ENCODE results near the gene ZCCHC2. TPM values are rescaled to one million over a fixed set of nuclear protein-coding genes. Genes with fewer than 3 reads are reported as not detected.

ZCCHC2 gene
- total and polyA plus RNA-seq, 2 of the 8 experiments (the other 6 are each of a cell fraction or from before 2014, with no cell fraction given) = 13.5 to 18.6 TPM

GRCh38 chr18:62571648-62572047 is 48.8 kb downstream of the ZCCHC2 start:
- H4K8ac ChIP-seq (ENCODE audit: extremely low read depth, insufficient read depth, low read length) = no peak overlapping the region
- no peak overlapping the region for H3K56ac ChIP-seq (replicated peaks; ENCODE audit: insufficient read length, low read depth, low read length)
- H3K79me1 ChIP-seq (ENCODE audit: low read depth, low read length) = no peaks in the 10 kb centered on the region; the same call in 1 of the 2 replicates
- no peak overlapping the region for H3K4me2 ChIP-seq (ENCODE audit: insufficient read depth in 1 of 2, low read depth in 2 of 2, low read length in 2 of 2)
- H3K4me1 ChIP-seq (replicated peaks in 1 of 4; ENCODE audit: control insufficient read depth in 3 of 4, insufficient read depth in 4 of 4, low read length in 3 of 4) = no peaks in the 10 kb centered on the region
- FAIRE-seq (no peak), DNase-seq (ENCODE audit: low read depth in 1 of 2, low spot score in 2 of 2) (no peak)
- no peak overlapping the region for H3K9ac ChIP-seq (replicated peaks in 1 of 4; ENCODE audit: extremely low read depth in 1 of 4, low read depth in 3 of 4, low read length in 3 of 4)
- no peak overlapping the region for H2BK12ac ChIP-seq (ENCODE audit: low read depth, low read length)
- ChIA-PET POLR2A (ENCODE audit: partially characterized antibody) (no interaction called here), CTCF (ENCODE audit: partially characterized antibody) (interaction anchor here (1.2 to 2.8 kb wide), 5 partner anchors 12 to 248 kb away, joined by 3 to 13 read pairs (median 10); no protein-coding TSS in a partner anchor)
- H3K4ac ChIP-seq (replicated peaks; ENCODE audit: insufficient read length, low read depth, low read length) = no peak overlapping the region
- no peak overlapping the region for H2BK5ac ChIP-seq (ENCODE audit: low read depth, low read length)
- H2BK15ac ChIP-seq (ENCODE audit: low read length) = no peak overlapping the region
- H2BK120ac ChIP-seq (replicated peaks; ENCODE audit: low read depth, low read length) = no peak overlapping the region
- H2AFZ ChIP-seq (ENCODE audit: low read length) = no peak overlapping the region
- no peak overlapping the region for H3K23ac ChIP-seq (ENCODE audit: insufficient read length)
- H3K18ac ChIP-seq (ENCODE audit: extremely low read depth, low read length) = no peak overlapping the region
- no peaks in the 10 kb centered on the region for H4K20me1 ChIP-seq (replicated peaks in 1 of 2; ENCODE audit: control insufficient read depth in 1 of 2, insufficient read depth in 2 of 2, low read length in 2 of 2)
- WGBS, 2 experiments (ENCODE audit: extremely low coverage in 1 of 2, insufficient coverage in 1 of 2, insufficient read length in 1 of 2, insufficient replicate concordance in 2 of 2, low coverage in 1 of 2, low lambda C conversion rate in 2 of 2, missing lambda C conversion rate in 1 of 2) = 87% methylated on average over 3 of the region's 3 CpGs; no CpG with 5 or more reads in 1 of the 2 experiments
- H3K36me3 ChIP-seq (ENCODE audit: control insufficient read depth in 2 of 4, insufficient read depth in 4 of 4, low read length in 3 of 4) = peaks cover 0 to 31% (median 9%) of the 10 kb centered on the region in 4 experiments; a peak in 5 of 8 replicates
- no peak overlapping the region for H2BK20ac ChIP-seq (ENCODE audit: low read length)
- H2AK5ac ChIP-seq (ENCODE audit: low read depth, low read length) = no peak overlapping the region
- no peaks in the 10 kb centered on the region for H3K23me2 ChIP-seq (ENCODE audit: low read depth, low read length)
- no peak overlapping the region for H4K5ac ChIP-seq (ENCODE audit: insufficient read length, low read depth, low read length)
- H3K9me3 ChIP-seq (ENCODE audit: insufficient read depth in 2 of 2, low read depth in 1 of 2, low read length in 1 of 2) = 0 out of 4 replicates have a peak, but pooled peaks cover 0 to 3% of the 10 kb centered on the region in 2 experiments
- H3K14ac ChIP-seq (ENCODE audit: insufficient read length) = no peak overlapping the region
- no peak overlapping the region for H3K27ac ChIP-seq (ENCODE audit: low read depth, low read length)
- H4K91ac ChIP-seq (replicated peaks; ENCODE audit: insufficient read length, low read length) = no peak overlapping the region
- no peaks in the 10 kb centered on the region for H3K27me3 ChIP-seq (replicated peaks in 1 of 4; ENCODE audit: control insufficient read depth in 3 of 4, extremely low read depth in 1 of 4, insufficient read depth in 3 of 4, low read length in 3 of 4)
- H3K79me2 ChIP-seq (ENCODE audit: control insufficient read depth in 1 of 2, insufficient read depth in 2 of 2, low read length in 2 of 2) = no peaks in the 10 kb centered on the region
- no peak overlapping the region for H3K4me3 ChIP-seq (ENCODE audit: extremely low read depth in 1 of 4, insufficient read depth in 2 of 4, low read depth in 3 of 4, low read length in 4 of 4)
- TF ChIP-seq SUZ12 (IDR thresholded peaks at IDR 0.05; ENCODE audit: low read length) (no peak), SAP30 (IDR thresholded peaks at IDR 0.05; ENCODE audit: insufficient read depth, insufficient replicate concordance, low read length) (no peak), CTBP2 (IDR thresholded peaks at IDR 0.05; ENCODE audit: borderline replicate concordance, insufficient read depth, insufficient read length, low read length) (no peak), RFX5 (IDR thresholded peaks at IDR 0.05; ENCODE audit: borderline replicate concordance, low read depth, low read length) (no peak), USF2 (IDR thresholded peaks at IDR 0.05; ENCODE audit: low read length) (no peak), FOSL1 (IDR thresholded peaks at IDR 0.05; ENCODE audit: insufficient read depth, low read depth, low read length) (no peak), KDM1A (IDR thresholded peaks at IDR 0.05; ENCODE audit: borderline replicate concordance, low read length) (no peak), CTCF (IDR thresholded peaks at IDR 0.05; ENCODE audit: control extremely low read depth in 1 of 3, insufficient read depth in 1 of 3, low read depth in 1 of 3, low read length in 3 of 3) (no peak), RNF2 (IDR thresholded peaks at IDR 0.05; ENCODE audit: borderline replicate concordance, low read depth, low read length, missing control alignments, poor library complexity, severe bottlenecking) (no peak)
